ENCODE measurements around the gene CHAF1B. TPM values are rescaled to one million over a fixed set of nuclear protein-coding genes. Genes with fewer than 3 reads are reported as not detected.
"Not testable (repeated sequence)": the region's sequence is repeated elsewhere in the genome, so short reads cannot be mapped to it uniquely, and the experiment has no call there.

Gene CHAF1B
- 15.3 TPM for polyA plus RNA-seq (2013, experiment 1 of 2)
- polyA plus RNA-seq (2013, experiment 2 of 2), result 15.7 TPM

- Histone ChIP-seq H3K23ac (ENCODE audit: low read length) (no peak within 1 kb of the TSS), H2BK15ac (replicated peaks; ENCODE audit: low read depth) (no peak within 1 kb of the TSS), H3K18ac (ENCODE audit: low read length) (peak within 1 kb of the TSS; percentile 97), H3K36me3 (ENCODE audit: control insufficient read depth, insufficient read depth, low read length) (no peaks in the 10 kb centered on the region), H2BK5ac (ENCODE audit: low read length) (no peak within 1 kb of the TSS), H3K9ac (ENCODE audit: low read length) (peak within 1 kb of the TSS; percentile 87), H3K4me1 (ENCODE audit: control insufficient read depth, low read depth, low read length) (peaks cover 2% of the 10 kb centered on the region), H3K27me3 (ENCODE audit: insufficient read depth, low read length, poor library complexity) (no peaks in the 10 kb centered on the region), H3K79me2 (ENCODE audit: control insufficient read depth, insufficient read depth, low read length) (no peaks in the 10 kb centered on the region), H3K4ac (ENCODE audit: low read depth, low read length) (peak within 1 kb of the TSS; percentile 95), H3K4me3 (ENCODE audit: low read length) (peak within 1 kb of the TSS; percentile 77), H4K8ac (ENCODE audit: low read depth, low read length) (peak within 1 kb of the TSS; percentile 31), H3K56ac (ENCODE audit: low read length) (peak within 1 kb of the TSS; percentile 89), H2AK5ac (ENCODE audit: low read length) (no peak within 1 kb of the TSS), H3K79me1 (ENCODE audit: low read length) (no peaks in the 10 kb centered on the region), H3K27ac (ENCODE audit: low read depth, low read length) (peak within 1 kb of the TSS; percentile 57), H4K5ac (ENCODE audit: low read length) (no peak within 1 kb of the TSS), H2BK120ac (ENCODE audit: low read depth, low read length) (no peak within 1 kb of the TSS), H3K4me2 (ENCODE audit: low read length) (peak within 1 kb of the TSS; percentile 94)
- DNase-seq, result peak; percentile 82
- WGBS (ENCODE audit: extremely low coverage, insufficient coverage, low lambda C conversion rate), result no CpG with 5 or more reads among the region's 77 CpGs
These were observed at the start of gene CHAF1B for GRCh38 chr21:36385233-36386030. Gene CHAF1B (plus strand): TSS chr21:36385392. CDS start chr21:36386137, 745 bp downstream.

GRCh38 chr21:36337099-36337509, 48.1 kb upstream of the CHAF1B start:
- Histone ChIP-seq H2AK5ac (ENCODE audit: low read length) (no peak overlapping the region), H4K5ac (ENCODE audit: low read length) (no peak overlapping the region), H3K79me2 (ENCODE audit: control insufficient read depth, insufficient read depth, low read length) (peaks cover 16% of the 10 kb centered on the region), H3K27ac (ENCODE audit: low read depth, low read length) (no peak overlapping the region), H3K36me3 (ENCODE audit: control insufficient read depth, insufficient read depth, low read length) (peaks cover 5% of the 10 kb centered on the region), H2BK5ac (ENCODE audit: low read length) (no peak overlapping the region), H3K4ac (ENCODE audit: low read depth, low read length) (no peak overlapping the region), H3K79me1 (ENCODE audit: low read length) (peaks cover 3% of the 10 kb centered on the region), H3K4me1 (ENCODE audit: control insufficient read depth, low read depth, low read length) (no peaks in the 10 kb centered on the region), H2BK120ac (ENCODE audit: low read depth, low read length) (no peak overlapping the region), H3K56ac (ENCODE audit: low read length) (no peak overlapping the region), H3K27me3 (ENCODE audit: insufficient read depth, low read length, poor library complexity) (no peaks in the 10 kb centered on the region), H3K23ac (ENCODE audit: low read length) (no peak overlapping the region), H3K4me3 (ENCODE audit: low read length) (no peak overlapping the region), H3K18ac (ENCODE audit: low read length) (no peak overlapping the region), H3K4me2 (ENCODE audit: low read length) (no peak overlapping the region), H3K9ac (ENCODE audit: low read length) (no peak overlapping the region), H4K8ac (ENCODE audit: low read depth, low read length) (no peak overlapping the region), H2BK15ac (replicated peaks; ENCODE audit: low read depth) (no peak overlapping the region)
- WGBS (ENCODE audit: extremely low coverage, insufficient coverage, low lambda C conversion rate), result no CpG with 5 or more reads among the region's 3 CpGs
- no peak for DNase-seq

GRCh38 chr21:36338975-36339374, 46.2 kb upstream of the CHAF1B start:
- Histone ChIP-seq H3K56ac (ENCODE audit: low read length) (no peak overlapping the region), H2BK5ac (ENCODE audit: low read length) (no peak overlapping the region), H3K27ac (ENCODE audit: low read depth, low read length) (no peak overlapping the region), H4K5ac (ENCODE audit: low read length) (no peak overlapping the region), H3K79me2 (ENCODE audit: control insufficient read depth, insufficient read depth, low read length) (peaks cover 6% of the 10 kb centered on the region), H2BK15ac (replicated peaks; ENCODE audit: low read depth) (no peak overlapping the region), H3K36me3 (ENCODE audit: control insufficient read depth, insufficient read depth, low read length) (peaks cover 5% of the 10 kb centered on the region), H2BK120ac (ENCODE audit: low read depth, low read length) (no peak overlapping the region), H2AK5ac (ENCODE audit: low read length) (no peak overlapping the region), H3K18ac (ENCODE audit: low read length) (no peak overlapping the region), H3K4me2 (ENCODE audit: low read length) (no peak overlapping the region), H4K8ac (ENCODE audit: low read depth, low read length) (no peak overlapping the region), H3K79me1 (ENCODE audit: low read length) (no peaks in the 10 kb centered on the region), H3K4me3 (ENCODE audit: low read length) (no peak overlapping the region), H3K9ac (ENCODE audit: low read length) (no peak overlapping the region), H3K4ac (ENCODE audit: low read depth, low read length) (no peak overlapping the region), H3K4me1 (ENCODE audit: control insufficient read depth, low read depth, low read length) (no peaks in the 10 kb centered on the region), H3K27me3 (ENCODE audit: insufficient read depth, low read length, poor library complexity) (no peaks in the 10 kb centered on the region), H3K23ac (ENCODE audit: low read length) (no peak overlapping the region)
- WGBS (ENCODE audit: extremely low coverage, insufficient coverage, low lambda C conversion rate), result no CpG with 5 or more reads among the region's 10 CpGs
- peak; percentile 12 for DNase-seq

DNA sequence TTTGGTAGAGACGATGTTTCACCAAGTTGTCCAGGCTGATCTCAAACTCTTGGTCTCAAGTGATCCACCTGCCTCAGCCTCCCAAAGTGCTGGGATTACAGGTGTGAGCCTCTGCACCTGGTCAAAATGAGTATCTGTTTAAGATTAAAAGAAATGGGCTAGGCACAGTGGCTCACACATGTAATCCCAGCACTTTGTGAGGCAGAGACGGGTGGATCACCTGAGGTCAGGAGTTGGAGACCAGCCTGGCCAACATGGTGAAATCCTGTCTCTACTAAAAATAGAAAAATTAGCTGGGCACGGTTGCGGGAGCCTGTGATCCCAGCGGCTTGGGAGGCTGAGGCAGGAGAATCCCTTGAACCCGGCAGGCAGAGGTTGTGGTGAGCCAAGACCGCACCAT, 42.6 kb upstream of the CHAF1B start:
- not testable (repeated sequence) for H3K27me3 ChIP-seq (ENCODE audit: insufficient read depth, low read length, poor library complexity); H4K5ac ChIP-seq (ENCODE audit: low read length); H3K27ac ChIP-seq (ENCODE audit: low read depth, low read length); H3K4me2 ChIP-seq (ENCODE audit: low read length); H2BK15ac ChIP-seq (replicated peaks; ENCODE audit: low read depth); H3K18ac ChIP-seq (ENCODE audit: low read length); H2BK120ac ChIP-seq (ENCODE audit: low read depth, low read length); H3K4ac ChIP-seq (ENCODE audit: low read depth, low read length); DNase-seq; H2AK5ac ChIP-seq (ENCODE audit: low read length); H4K8ac ChIP-seq (ENCODE audit: low read depth, low read length); H3K79me1 ChIP-seq (ENCODE audit: low read length); H3K56ac ChIP-seq (ENCODE audit: low read length); H3K23ac ChIP-seq (ENCODE audit: low read length); H2BK5ac ChIP-seq (ENCODE audit: low read length); H3K4me1 ChIP-seq (ENCODE audit: control insufficient read depth, low read depth, low read length); H3K79me2 ChIP-seq (ENCODE audit: control insufficient read depth, insufficient read depth, low read length); H3K36me3 ChIP-seq (ENCODE audit: control insufficient read depth, insufficient read depth, low read length); H3K4me3 ChIP-seq (ENCODE audit: low read length); H3K9ac ChIP-seq (ENCODE audit: low read length)
- WGBS (ENCODE audit: extremely low coverage, insufficient coverage, low lambda C conversion rate), result no CpG with 5 or more reads among the region's 7 CpGs

DNA sequence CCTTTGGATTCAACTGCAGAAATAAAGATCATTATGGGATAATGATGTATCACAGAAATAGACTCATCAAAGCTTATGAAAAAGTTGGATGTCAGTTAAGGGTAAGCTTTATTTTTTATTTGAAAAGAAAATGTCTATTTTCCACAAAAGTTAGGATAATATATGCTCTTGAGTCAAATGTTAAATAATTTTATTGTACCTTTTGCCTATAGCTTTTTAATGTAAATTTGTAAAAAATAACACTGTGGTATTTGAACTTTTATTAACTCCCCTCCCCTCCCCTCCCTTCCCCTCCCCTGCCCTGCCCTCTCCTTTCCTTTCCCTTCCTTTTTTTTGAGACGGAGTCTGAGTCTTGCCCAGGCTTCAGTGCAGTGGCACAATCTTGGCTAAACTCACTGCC, 40.3 kb upstream of the CHAF1B start:
- H2BK15ac ChIP-seq (replicated peaks; ENCODE audit: low read depth), result no peak overlapping the region
- peaks cover 9% of the 10 kb centered on the region for H3K36me3 ChIP-seq (ENCODE audit: control insufficient read depth, insufficient read depth, low read length)
- no peak overlapping the region for H2BK5ac ChIP-seq (ENCODE audit: low read length)

More for the DNA sequence above, 40.3 kb upstream of the CHAF1B start:
- H3K79me1 ChIP-seq (ENCODE audit: low read length), result no peaks in the 10 kb centered on the region
- no peak overlapping the region for H3K18ac ChIP-seq (ENCODE audit: low read length)
- no peak overlapping the region for H2AK5ac ChIP-seq (ENCODE audit: low read length)
- no peak overlapping the region for H3K4me2 ChIP-seq (ENCODE audit: low read length)
- no peaks in the 10 kb centered on the region for H3K79me2 ChIP-seq (ENCODE audit: control insufficient read depth, insufficient read depth, low read length)
- H4K5ac ChIP-seq (ENCODE audit: low read length), result no peak overlapping the region
- H3K23ac ChIP-seq (ENCODE audit: low read length), result no peak overlapping the region
- H3K4me3 ChIP-seq (ENCODE audit: low read length), result no peak overlapping the region
- no CpG with 5 or more reads among the region's 1 CpG for WGBS (ENCODE audit: extremely low coverage, insufficient coverage, low lambda C conversion rate)
- no peaks in the 10 kb centered on the region for H3K27me3 ChIP-seq (ENCODE audit: insufficient read depth, low read length, poor library complexity)
- no peak overlapping the region for H4K8ac ChIP-seq (ENCODE audit: low read depth, low read length)
- H3K4me1 ChIP-seq (ENCODE audit: control insufficient read depth, low read depth, low read length), result no peaks in the 10 kb centered on the region
- no peak overlapping the region for H3K56ac ChIP-seq (ENCODE audit: low read length)
- H2BK120ac ChIP-seq (ENCODE audit: low read depth, low read length), result no peak overlapping the region
- H3K4ac ChIP-seq (ENCODE audit: low read depth, low read length), result no peak overlapping the region
- no peak for DNase-seq
- H3K27ac ChIP-seq (ENCODE audit: low read depth, low read length), result no peak overlapping the region
- no peak overlapping the region for H3K9ac ChIP-seq (ENCODE audit: low read length)
